LNCAP (cell line): ENCODE data around the gene ZBTB43.

Experiments used
- CTCF ChIP-seq: fragments of 450-650 bp; IDR thresholded peaks from 2 replicates; pipeline ENCODE4 v1.5.1; 2017; ENCODE audit warnings: mild to moderate bottlenecking

The ZBTB43 gene

GRCh38 chr9:126849591-126850225 is 44.9 kb downstream of the ZBTB43 start:
- TF ChIP-seq CTCF = no peak

GRCh38 chr9:126851286-126851880 is 46.5 kb downstream of the ZBTB43 start:
- TF ChIP-seq CTCF = no peak

- no peak for TF ChIP-seq CTCF
Measured at GRCh38 chr9:126852086-126852688, 47.3 kb downstream of the ZBTB43 start.

- no peak for TF ChIP-seq CTCF
Measured at GRCh38 chr9:126853667-126854066, 48.8 kb downstream of the ZBTB43 start.

GRCh38 chr9:126854734-126855133 is 49.9 kb downstream of the ZBTB43 start:
- no peak for TF ChIP-seq CTCF

GRCh38 chr9:126856326-126856877 is 51.6 kb downstream of the ZBTB43 start:
- no peak for TF ChIP-seq CTCF

- no peak for TF ChIP-seq CTCF
Measured at GRCh38 chr9:126857261-126857960, 52.6 kb downstream of the ZBTB43 start.
